ENCODE data around the gene CTU2. TPM values are rescaled to one million over a fixed set of nuclear protein-coding genes. Genes with fewer than 3 reads are reported as not detected.

CTU2 gene
- polyA plus RNA-seq, 5 donors, result 7.9 to 19.2 (median 13.4) TPM

DNA sequence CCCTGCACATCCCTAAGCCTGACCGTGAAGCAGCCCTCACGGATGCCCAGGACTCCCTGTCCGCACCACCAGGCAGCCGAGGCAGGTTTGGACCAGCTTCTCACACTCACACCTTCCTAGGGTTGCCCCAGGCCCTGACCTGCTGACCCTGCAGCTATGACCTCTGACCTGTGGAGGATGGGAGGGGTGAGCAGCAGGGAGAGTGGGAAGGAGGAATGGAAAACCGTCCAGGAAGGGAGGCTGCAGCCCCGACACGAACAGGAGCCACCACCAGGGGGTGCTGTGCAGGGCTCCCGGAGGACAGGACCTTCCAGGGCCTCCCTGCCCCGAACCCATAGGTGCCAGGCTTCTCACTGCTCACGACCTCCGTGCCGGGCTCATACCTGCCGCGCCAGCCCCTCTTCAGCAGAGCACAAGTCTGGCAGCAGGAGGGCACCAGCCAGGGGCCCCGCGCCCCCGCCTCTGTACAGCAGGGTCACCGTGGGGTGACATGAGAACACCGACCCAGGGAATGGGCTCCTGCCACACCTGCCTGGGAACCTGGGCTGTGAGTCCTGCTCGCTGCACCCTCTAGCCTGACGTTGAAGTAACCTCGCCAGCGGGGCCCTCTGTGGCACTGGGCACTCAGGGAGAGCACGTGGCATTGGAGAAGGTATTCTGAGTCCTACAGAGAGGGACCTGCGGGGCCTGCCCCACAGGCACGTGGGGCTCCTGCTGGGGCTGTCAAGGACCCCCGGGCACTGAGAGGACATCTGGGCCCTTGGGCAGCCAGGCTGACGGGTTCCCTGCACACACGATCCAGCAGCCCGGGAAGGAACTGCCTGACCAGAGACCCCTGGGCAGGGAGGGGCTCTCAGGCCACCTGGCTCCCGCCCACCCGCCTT lies 37.6 kb downstream of the CTU2 start:
- DNase-seq, result peak in 1 of 2 donors; percentile 58

DNA sequence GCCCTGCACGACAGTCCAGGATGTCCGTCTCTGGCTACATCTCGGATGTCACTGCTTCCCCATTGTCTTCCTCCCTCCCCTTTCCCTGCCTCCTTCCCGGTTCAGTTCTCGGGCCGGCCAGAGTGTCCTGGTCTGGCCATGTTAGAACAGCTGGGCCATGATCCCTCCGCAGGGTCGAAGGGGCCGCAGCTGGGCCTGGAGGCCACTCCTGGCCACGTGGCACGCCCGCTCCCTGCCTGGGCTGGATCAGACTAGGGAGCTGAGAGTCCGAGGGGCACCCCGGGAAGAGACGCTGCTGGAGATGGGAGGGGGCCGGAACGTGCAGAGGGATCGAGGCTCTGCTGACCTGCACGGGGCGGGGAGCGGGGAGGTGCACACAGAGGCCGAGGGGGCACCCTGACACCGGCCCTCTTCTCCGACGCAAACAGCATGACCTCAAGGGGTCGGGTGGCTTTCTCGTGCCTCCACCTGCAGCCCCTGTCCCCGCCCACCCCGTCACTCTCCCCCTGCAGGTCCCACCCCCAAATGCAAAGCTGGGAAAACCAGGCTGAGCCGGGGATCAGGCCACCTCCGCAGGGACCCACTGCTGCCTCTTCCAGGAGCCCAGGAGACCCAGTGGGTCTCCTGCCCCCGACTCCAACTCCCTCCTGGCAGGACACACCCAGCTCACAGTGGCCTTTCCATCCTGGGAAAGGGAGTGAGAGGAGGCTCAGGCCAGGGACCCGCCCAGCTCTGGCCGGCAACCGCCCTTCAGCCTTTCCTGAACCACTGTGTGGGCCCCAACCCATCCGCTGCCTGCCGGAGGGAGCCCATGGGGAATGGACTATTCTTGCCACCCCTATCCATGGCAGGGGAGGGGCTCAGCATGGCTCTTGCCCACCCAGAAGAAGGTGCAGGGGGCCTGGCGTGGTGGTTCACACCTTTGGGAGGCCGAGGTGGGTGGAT lies 38.5 kb downstream of the CTU2 start:
- DNase-seq, result no peak

DNA sequence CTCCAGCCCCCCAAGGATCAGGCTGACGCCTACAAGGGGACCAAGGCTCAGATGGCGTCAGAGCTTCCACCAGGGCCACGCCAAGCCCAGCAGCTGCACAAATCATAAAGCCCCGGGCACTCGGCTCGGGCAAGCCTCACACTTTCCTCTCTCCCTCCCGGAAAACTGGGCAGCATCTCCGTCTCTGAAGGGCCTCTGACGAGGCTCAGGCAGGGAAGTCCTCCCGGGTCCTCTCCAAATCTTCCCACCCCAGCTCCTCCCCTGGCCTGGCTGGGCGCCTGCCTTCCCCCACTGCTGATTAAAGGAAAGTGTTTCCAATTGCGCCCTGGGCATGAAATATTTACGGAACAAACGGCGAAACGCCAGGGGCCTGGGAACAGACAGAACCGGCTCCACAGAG lies 40.2 kb downstream of the CTU2 start:
- DNase-seq, result no peak

DNA sequence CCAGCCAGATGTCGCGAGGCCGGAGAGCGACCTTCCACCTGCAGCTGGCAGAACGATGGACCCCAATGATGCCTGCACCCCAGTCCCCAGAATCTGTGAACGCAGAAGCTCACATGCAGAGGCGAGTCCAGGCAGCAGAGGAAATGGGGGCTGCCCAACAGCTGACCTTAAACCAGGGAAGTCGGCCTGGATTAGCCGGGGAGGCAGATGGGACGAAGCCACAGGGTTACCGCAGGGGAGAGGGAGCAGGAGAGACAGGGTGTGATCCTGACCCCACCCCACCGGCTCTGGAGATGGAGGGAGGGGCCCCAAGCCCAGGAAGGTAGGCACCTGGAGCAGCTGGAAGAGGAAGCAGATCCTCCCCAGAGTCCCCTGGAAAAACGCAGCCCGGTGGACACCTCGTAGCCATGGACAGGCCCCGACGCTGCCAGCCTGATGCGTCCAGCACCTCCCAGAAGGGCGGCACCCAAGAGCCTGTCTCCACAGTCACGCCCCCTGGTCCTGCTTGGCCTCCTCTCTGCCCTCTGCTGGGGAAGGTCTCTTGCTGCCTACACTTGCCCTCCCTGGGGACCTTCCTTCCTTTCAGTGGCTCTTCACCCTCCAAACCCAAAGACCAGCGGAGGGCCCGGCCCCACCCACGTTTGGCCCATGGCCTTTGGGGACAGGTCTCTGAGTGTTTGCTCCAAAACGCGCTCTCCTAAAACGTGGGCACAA lies 41.4 kb downstream of the CTU2 start:
- no peak for DNase-seq

DNA sequence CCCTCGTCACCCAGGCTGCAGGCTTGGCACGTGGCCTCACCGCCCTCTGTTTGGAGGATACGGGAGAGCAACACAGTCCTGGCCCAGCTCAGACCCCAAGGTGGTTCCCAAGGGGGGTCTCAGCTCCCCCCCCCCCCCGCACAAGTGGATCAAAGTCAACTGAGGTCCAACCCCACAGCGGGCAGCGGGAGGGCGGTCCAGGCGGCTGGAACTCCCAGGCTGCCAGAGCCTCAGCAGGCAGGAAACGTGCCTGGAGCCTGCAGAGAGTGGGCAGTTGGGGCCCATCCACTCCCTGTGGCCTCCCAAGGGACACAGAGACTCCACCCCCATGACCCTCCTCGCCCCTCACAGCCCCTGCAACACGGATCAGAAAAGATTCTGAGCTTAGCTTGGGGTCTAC lies 42.1 kb downstream of the CTU2 start:
- DNase-seq, result no peak

DNA sequence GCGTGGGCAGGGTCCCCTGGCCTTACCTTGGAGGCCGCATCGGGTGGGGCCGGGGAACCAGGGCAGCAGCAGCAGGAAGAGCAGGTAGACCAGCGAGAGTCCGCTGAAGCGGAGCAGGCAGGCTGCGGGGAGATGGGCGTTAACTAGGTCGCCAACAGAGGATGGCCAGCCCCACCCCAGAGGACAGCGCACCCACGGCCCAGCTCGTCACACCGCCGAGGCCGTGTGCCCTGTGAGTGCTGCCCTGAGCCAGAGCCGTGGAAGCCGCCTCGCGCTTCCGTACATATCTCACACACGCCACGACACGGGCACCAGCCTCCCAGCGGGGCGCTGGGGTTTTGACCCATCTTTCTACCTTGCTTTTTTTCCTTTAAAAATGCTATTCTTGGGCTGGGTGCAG lies 43.1 kb downstream of the CTU2 start:
- DNase-seq, result no peak

DNA sequence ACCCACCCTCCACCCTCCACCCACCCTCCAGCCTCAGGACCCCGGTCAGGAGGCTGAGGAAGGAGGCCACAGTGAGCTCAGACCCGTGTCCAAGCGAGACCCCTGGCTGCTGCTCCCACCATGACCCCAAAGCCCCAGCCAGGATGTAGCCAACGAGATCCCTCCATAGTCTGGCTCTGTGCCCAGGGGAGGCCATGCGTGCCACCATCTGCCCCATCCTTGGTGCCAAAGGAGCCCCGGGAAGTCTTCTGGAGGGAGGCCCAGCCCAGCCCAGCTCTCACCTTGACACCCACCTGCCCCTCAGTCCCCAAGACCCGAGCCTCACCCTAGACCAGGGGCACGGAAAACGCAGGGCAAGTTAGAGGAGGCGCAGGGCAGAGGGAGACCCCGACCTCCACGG lies 44.6 kb downstream of the CTU2 start:
- DNase-seq, result no peak

DNA sequence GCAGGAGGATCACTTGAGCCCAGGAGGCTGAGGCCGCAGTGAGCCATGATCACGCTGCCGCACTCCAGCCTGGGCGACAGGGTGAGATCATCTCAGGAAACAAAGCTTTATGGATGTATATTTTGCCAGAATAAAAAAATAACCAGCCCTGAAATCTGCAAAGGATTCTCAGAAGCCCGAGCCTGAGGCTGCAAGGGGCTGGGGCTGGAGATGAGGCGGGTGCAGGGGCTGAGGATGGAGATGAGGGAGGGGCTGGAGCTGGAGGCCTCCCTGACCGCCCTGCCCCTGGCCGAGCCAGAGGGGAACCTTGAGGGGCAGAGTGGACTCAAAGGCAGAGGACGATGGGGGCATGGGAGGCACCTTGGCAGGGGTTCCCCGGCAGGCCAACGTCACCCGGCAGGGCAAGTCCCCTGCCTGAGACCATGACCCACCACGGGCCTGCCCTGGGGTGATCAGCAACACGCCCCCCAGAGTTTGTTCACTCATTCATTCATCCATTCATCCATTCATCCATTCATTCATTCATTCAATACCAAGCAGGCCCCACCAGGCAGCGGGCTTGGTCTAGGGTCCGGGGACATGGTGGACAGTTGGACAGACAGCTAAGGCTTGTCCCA lies 46.2 kb downstream of the CTU2 start:
- no peak for DNase-seq

DNA sequence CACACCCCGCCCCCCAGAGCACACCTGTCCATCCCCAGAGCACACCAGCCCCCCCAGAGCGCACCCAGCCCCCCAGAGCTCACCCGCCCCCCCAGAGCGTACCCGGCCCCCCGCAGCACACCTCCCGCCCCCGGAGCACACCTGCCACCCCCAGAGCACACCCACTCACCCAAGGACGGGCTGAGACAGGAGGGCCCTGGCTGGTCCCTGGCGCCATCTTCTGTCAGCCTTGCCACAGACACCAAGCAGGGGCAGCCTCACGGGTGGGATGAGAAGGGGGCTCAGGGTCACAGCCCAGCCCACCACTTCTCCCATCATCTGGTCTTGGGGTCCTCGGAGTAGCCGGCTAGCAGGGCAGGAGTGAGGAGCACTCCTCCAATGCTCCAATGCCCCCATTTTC lies 46.9 kb downstream of the CTU2 start:
- no peak for DNase-seq

DNA sequence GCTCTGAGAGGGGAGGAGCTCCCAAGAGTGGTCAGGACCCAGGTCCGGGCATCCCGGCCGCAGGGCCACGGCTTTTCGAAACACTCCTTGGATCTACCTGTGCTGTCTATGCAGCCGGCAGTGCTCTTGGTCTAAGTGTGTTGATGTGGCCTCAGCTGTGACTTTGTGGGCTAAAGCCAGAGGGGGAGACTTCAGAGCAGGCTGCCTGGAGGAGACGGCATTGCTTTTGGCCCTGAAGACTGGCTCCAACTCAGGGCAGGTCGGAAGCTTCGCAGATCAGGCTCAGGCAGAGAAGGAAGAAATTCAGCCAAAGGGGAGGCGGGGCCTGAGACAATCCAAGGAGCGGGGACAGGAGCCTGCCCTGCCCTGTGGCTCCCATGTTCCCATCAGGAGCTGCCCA lies 47.3 kb downstream of the CTU2 start:
- DNase-seq, result no peak

DNA sequence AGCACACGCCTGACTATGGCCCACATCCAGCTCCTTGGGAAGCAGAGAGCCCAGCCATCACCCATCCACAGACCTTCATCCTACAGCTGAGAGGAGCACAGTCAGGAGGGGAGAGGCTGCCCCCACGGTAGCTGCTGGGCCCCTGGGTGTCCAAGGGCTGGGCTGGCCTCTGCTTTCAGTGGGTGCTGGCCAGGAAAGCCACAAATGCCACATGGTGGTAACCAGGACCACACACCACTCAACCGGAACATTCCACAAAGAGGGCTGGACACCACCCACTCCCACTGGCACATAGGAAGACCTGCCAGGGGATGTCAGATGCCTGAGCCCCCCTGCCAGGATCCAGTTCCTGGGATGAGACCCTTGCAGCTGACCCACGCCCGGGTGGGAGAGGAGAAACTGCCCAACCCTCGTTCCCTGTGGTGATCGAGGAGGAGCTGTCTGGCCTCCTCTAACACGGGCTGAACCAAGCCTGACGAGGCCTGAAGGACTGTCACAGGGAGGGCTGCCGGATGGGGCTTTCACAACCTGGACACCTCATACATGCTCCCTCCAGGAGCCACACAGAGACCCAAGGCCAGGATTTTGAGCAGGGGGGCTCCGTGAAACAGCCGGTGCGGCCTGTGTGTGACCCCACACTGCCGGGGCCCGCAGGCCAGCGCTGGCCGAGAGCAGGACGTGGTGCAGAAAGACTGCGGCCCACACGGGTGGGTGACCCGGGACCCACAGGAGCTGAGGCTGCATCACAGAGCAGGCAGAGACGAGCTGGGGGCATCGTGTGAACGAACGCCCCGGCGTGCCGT lies 48.0 kb downstream of the CTU2 start:
- no peak for DNase-seq

DNA sequence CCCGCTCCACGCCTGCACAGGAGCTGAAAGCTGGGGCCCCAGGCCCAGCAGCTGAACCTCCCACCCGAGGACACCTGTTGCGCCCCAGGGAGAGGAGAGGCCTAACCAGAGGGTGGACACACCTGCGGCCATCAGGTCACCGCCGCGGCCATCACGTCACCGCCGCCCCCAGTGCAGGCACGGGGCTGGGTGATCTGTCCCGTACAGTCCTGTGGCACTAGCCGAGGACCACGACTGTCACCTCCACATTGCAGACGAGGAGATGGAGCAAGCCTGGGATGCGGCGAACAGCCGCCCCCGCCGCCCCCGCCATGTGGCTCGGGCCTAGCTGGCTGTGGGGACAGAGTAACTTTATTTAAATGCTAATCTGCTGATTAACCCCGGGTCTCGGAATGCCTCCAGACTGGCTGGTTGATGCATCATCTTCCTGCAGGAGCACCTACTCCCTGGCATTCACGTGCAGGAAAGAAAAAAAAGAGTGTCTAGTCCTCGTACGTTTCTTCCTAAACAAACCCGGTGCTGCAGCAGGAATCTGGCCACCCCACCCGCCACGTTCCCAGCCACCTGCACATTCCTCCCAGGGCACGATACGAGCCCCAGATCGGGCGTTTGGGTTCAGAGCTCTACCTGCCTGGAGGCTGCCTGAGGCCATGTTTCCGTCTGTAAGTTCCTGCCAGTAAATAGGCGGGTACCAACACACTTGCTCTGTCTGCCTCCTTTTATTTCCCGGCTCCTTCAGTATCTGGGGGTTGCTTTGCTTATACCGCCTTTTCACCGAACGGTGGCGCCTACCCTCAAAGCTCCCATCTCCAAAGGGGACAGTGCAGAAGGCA lies 48.8 kb downstream of the CTU2 start:
- no peak for DNase-seq

DNA sequence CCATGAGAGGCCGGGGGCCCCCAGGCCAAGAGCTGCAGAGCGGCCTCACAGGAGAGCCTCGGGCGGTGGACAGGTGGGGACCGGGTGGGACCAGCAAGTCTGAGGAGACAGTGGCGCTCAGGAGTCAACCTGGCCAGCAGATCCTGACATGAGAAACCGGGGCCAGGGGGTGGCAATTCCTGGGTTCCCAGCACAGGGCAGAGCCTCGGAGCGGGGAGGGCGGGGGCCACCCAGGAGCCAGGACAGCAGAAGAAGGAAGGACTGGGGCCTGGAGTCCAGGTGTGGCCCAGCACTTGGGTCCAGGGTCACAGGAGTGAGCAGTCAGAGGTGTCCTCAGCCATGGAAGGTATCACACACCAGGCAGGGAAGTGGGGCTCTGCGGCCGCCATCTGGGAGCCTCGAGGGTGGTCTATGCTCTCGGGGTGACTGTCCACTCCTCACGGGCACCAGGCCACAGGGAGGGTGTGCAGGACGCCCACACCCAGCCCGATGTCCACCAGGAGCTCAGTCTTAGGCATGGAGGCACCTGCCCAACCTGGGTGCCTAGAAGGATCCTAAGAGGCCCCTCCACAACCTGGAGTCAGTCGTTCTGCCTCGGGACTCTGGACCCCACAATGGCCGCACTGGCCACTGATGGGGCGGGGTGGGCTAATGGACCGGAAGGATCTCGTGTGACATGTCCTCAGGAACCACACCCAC lies 49.6 kb downstream of the CTU2 start:
- no peak for DNase-seq

DNA sequence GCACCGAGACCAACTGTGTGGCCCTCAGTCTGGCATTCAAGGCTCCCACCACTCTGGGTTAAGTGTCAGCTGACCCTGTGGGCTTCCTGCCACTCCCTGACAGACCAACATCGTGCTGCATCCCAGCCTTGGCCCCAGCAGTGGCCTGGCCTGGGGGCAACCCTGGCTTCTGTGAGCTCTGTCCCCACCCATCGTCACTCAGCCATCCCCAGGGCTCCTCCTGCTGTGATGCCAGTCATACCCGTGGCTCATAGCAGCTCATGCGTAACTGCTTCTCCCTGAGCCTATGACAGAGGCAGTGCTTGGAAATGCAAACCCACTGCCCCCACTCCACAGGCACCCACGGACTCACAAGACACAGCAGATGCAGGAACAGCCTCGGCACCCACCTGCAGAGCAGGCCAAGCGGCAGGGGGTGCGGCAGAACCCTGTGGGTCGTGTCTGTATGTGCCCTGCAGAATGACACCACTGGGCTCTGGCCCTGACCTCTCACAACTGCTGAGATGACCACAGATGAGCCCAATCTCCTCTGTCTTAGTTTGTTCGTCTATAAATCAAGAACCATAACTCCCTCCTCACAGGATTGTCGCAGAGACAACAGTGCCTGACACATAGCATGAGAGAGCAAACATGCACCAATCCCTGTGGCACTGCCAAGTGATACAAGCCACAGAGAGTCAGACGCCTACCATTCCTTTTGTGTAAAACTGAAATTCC lies 52.1 kb downstream of the CTU2 start:
- no peak for DNase-seq

DNA sequence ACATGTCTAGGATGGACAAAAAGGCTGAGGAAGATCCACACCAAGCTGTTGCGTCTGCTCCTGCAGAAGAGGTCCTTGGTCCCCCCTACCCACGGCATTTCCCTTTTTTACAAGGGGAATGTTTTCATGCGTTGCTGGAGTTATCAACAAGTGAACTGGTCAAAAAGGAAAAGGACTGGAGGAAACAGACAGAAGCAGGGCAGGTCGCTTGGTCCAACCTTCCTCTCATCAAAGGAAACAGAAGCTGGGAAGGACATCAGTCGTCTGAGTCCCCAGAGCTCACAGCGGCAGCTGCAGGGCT lies 52.6 kb downstream of the CTU2 start:
- no peak for DNase-seq

DNA sequence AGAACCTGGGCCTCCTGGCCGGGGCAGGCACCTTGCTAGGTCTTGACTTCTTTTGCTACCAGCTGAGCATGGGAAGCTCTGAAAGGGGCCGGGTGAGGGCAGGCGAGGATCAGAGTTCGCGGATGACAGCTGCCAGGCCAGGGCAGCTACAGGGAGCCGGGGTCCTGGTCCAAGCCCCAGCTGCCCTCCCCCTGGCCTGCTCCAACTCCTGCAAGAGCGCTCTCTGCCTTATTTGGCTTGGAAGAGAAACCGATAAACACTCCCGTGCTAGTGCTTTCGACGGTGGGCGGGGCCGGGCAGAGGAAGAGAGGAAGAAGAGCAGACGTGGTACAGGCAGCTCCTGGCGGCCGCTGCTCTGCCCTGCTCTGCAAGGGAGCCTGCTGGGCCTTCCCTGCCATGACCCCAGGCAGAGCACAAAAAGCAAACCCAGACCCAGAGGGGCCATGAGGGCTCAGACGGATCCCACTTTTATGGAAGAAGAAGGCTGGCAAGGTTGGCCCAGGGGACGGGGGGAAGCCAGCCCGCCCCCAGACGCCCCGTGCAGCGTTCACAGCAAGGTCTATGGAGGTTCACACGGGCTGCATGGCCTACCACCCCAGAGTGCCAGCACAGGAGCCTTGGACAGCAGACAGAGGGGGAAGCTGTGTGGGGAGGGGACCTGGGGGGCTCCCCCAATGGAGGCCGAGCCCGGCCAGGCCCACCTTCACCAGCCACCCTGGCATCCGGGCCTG lies 53.1 kb downstream of the CTU2 start:
- DNase-seq, result no peak

DNA sequence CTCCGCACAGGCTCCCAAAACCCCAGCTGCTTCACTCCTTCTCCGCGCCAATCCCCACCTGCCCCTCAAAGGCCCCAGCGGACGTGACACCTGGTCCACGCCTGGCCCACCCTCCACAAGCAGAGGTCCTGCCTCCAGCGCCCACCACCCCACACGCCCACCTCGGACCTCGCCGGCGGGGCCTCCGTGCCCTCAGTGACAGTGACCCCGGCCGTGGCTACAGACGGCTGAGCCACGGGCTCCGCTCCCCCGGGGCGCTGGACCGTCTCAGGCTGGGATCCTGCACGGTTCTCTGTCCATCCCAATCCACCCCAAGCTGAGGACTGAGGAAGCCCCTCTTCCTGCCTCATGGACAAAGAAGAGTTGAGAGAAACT lies 53.7 kb downstream of the CTU2 start:
- DNase-seq, result no peak

Data from right lung (tissue), 5 donors.